ENCODE data around the gene DNASE2B. TPM values are rescaled to one million over a fixed set of nuclear protein-coding genes. Genes with fewer than 3 reads are reported as not detected.

Gene DNASE2B
- total RNA-seq, 1 experiment from 2014 or later: not detected

- BruUV-seq (replicated peaks): no TSS peak
- intact Hi-C loops (cut with micrococcal nuclease): no loop called here
- no peaks in the 10 kb centered on the region for H3K4me1 Mint-ChIP-seq (ENCODE audit: insufficient read depth, unreplicated experiment)
- CTCF ChIA-PET: interaction anchor here (0.7 kb wide), 1 partner anchor 449 kb away, joined by 3 read pairs; no protein-coding TSS in a partner anchor
- H3K4me3 Mint-ChIP-seq (ENCODE audit: unreplicated experiment): no peak overlapping the region
- TF ChIP-seq CTCF (IDR thresholded peaks at IDR 0.05; ENCODE audit: unreplicated experiment): no peak
- H3K27me3 Mint-ChIP-seq (ENCODE audit: insufficient read depth, unreplicated experiment): no peaks in the 10 kb centered on the region
- no peaks in the 10 kb centered on the region for H3K9me3 Mint-ChIP-seq (ENCODE audit: unreplicated experiment)
- no peaks in the 10 kb centered on the region for H3K36me3 Mint-ChIP-seq (ENCODE audit: insufficient read depth, unreplicated experiment)
- POLR2A ChIA-PET: no interaction called here
- no peak overlapping the region for H3K27ac Mint-ChIP-seq (ENCODE audit: low read depth, unreplicated experiment)
- peak; percentile 73 for DNase-seq (ENCODE audit: unreplicated experiment)
These were observed 14.1 kb downstream of the DNASE2B start for GRCh38 chr1:84412316-84412942.

- Mint-ChIP-seq H3K4me3 (ENCODE audit: unreplicated experiment) (no peak overlapping the region), H3K27me3 (ENCODE audit: insufficient read depth, unreplicated experiment) (no peaks in the 10 kb centered on the region), H3K27ac (ENCODE audit: low read depth, unreplicated experiment) (no peak overlapping the region), H3K36me3 (ENCODE audit: insufficient read depth, unreplicated experiment) (no peaks in the 10 kb centered on the region), H3K4me1 (ENCODE audit: insufficient read depth, unreplicated experiment) (no peaks in the 10 kb centered on the region), H3K9me3 (ENCODE audit: unreplicated experiment) (no peaks in the 10 kb centered on the region)
- no TSS peak for BruUV-seq (replicated peaks)
- no peak for TF ChIP-seq CTCF (IDR thresholded peaks at IDR 0.05; ENCODE audit: unreplicated experiment)
- POLR2A ChIA-PET: no interaction called here
- CTCF ChIA-PET: interaction anchor here (0.9 kb wide), 1 partner anchor 8 kb away, joined by 3 read pairs; no protein-coding TSS in a partner anchor
- no peak for DNase-seq (ENCODE audit: unreplicated experiment)
- intact Hi-C loops (cut with micrococcal nuclease): no loop called here
These were observed 17.1 kb downstream of the DNASE2B start for GRCh38 chr1:84415396-84415795.

GRCh38 chr1:84422909-84423308 is 24.6 kb downstream of the DNASE2B start:
- no peak for TF ChIP-seq CTCF (IDR thresholded peaks at IDR 0.05; ENCODE audit: unreplicated experiment)
- ChIA-PET CTCF (interaction anchor here (0.5 to 1.8 kb wide), 2 partner anchors 10 to 277 kb away, joined by 4 to 6 read pairs; no protein-coding TSS in a partner anchor), POLR2A (interaction anchor here (0.6 kb wide), 1 partner anchor 472 kb away, joined by 3 read pairs; no protein-coding TSS in a partner anchor)
- H3K27me3 Mint-ChIP-seq (ENCODE audit: insufficient read depth, unreplicated experiment): no peaks in the 10 kb centered on the region
- BruUV-seq (replicated peaks): no TSS peak
- H3K4me1 Mint-ChIP-seq (ENCODE audit: insufficient read depth, unreplicated experiment): peaks cover 7% of the 10 kb centered on the region
- H3K4me3 Mint-ChIP-seq (ENCODE audit: unreplicated experiment): no peak overlapping the region
- no peak overlapping the region for H3K27ac Mint-ChIP-seq (ENCODE audit: low read depth, unreplicated experiment)
- DNase-seq (ENCODE audit: unreplicated experiment): no peak
- intact Hi-C loops (cut with micrococcal nuclease): no loop called here
- no peaks in the 10 kb centered on the region for H3K9me3 Mint-ChIP-seq (ENCODE audit: unreplicated experiment)
- no peaks in the 10 kb centered on the region for H3K36me3 Mint-ChIP-seq (ENCODE audit: insufficient read depth, unreplicated experiment)

- Mint-ChIP-seq H3K4me1 (ENCODE audit: insufficient read depth, unreplicated experiment) (peaks cover 7% of the 10 kb centered on the region), H3K36me3 (ENCODE audit: insufficient read depth, unreplicated experiment) (no peaks in the 10 kb centered on the region), H3K27me3 (ENCODE audit: insufficient read depth, unreplicated experiment) (no peaks in the 10 kb centered on the region), H3K4me3 (ENCODE audit: unreplicated experiment) (no peak overlapping the region), H3K9me3 (ENCODE audit: unreplicated experiment) (peaks cover 7% of the 10 kb centered on the region), H3K27ac (ENCODE audit: low read depth, unreplicated experiment) (no peak overlapping the region)
- DNase-seq (ENCODE audit: unreplicated experiment): no peak
- no TSS peak for BruUV-seq (replicated peaks)
- POLR2A ChIA-PET: interaction anchor here (0.6 kb wide), 1 partner anchor 348 kb away, joined by 3 read pairs; no protein-coding TSS in a partner anchor
- intact Hi-C loops (cut with micrococcal nuclease): no loop called here
- CTCF ChIA-PET: interaction anchor here (1.4 to 1.8 kb wide), 2 partner anchors 8 to 10 kb away, joined by 3 to 6 read pairs; no protein-coding TSS in a partner anchor
- no peak for TF ChIP-seq CTCF (IDR thresholded peaks at IDR 0.05; ENCODE audit: unreplicated experiment)
These were observed 26.3 kb downstream of the DNASE2B start for GRCh38 chr1:84424513-84425149.

Data from MCF 10A (cell line).